Stomach (tissue), 4 donors: ENCODE data around the gene PCDH15.

Experiments used
- POLR2A ChIP-seq, 4 donors: fragments of 450-650 bp; IDR thresholded peaks; one replicate each; pipeline ENCODE4 v1.6.1; 2016; ENCODE audit warnings: antibody characterized with exemption in 4 of 4, control low read depth in 2 of 4, mild to moderate bottlenecking in 1 of 4, moderate library complexity in 1 of 4
- TF ChIP-seq, protein P1 (sequence below), 7 experiments: fragments of 450-650 bp in 4 of 7; fragments of 200-600 bp in 3 of 7; sonication (generic) in 3 of 7; IDR thresholded peaks; one replicate each; pipeline ENCODE4 v1.5.1; 2016 to 2019; ENCODE audit warnings: antibody characterized with exemption in 7 of 7, control low read depth in 2 of 7, mild to moderate bottlenecking in 1 of 7

DNA sequence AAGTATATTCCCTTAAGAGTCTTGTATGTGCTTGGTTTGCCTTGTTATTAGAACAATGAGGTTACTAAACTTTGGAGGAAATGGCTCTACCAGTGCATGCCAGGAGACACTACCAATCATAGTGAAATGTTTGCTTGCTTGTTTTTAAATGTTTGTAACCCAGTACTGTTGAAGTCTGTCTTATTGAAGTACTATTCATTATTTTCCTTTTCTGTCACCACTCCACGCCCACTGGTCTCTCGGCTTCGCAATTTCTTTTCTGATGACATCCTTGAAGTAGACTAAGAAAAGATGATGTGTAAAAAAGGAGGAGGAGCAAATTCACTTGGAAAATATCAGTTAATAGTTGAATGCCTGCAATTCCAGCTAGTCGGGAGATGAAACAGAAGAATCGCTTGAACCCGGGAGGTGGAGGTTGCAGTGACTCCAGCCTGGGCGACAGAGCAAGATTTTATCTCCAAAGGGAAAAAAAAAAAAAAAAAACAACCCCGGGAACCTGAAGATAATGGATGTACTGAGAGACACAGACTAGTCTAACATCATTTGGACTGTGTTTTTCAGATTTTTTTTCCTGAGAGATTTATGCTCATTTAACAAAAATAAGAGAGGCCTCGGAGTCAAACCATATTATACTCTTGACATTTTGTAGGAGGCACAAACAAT is 959.4 kb downstream of the PCDH15 start:
- TF ChIP-seq, protein P1, sequence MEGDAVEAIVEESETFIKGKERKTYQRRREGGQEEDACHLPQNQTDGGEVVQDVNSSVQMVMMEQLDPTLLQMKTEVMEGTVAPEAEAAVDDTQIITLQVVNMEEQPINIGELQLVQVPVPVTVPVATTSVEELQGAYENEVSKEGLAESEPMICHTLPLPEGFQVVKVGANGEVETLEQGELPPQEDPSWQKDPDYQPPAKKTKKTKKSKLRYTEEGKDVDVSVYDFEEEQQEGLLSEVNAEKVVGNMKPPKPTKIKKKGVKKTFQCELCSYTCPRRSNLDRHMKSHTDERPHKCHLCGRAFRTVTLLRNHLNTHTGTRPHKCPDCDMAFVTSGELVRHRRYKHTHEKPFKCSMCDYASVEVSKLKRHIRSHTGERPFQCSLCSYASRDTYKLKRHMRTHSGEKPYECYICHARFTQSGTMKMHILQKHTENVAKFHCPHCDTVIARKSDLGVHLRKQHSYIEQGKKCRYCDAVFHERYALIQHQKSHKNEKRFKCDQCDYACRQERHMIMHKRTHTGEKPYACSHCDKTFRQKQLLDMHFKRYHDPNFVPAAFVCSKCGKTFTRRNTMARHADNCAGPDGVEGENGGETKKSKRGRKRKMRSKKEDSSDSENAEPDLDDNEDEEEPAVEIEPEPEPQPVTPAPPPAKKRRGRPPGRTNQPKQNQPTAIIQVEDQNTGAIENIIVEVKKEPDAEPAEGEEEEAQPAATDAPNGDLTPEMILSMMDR (IDR thresholded peaks at IDR 0.05) = no peak
- no peak for TF ChIP-seq POLR2A (IDR thresholded peaks at IDR 0.05)
